HEK293 (cell line): ENCODE results near the gene TAMALIN.

Experiments used
- CTCF ChIA-PET: fragments of 350-600 bp; formaldehyde crosslinking; extraction: SDS; loops from one replicate; lab custom pipeline; 2021; ENCODE audit warnings: antibody characterized with exemption; lab: Yijun Ruan, JAX
- POLR2A ChIA-PET: fragments of 300-600 bp; formaldehyde crosslinking; extraction: SDS; loops from one replicate; lab custom pipeline; 2020; ENCODE audit warnings: antibody characterized with exemption, inconsistent platforms; lab: Yijun Ruan, JAX
- H3K27ac ChIP-seq: fragments of 200-500 bp; sonication (Bioruptor generic); 2 replicates; pipeline ENCODE4 v1.5.1; 2014; ENCODE audit warnings: low read depth, low read length, control low read depth, inconsistent platforms; ENCODE audit errors: extremely low read depth
- H3K36me3 ChIP-seq, 2 experiments: fragments of 200-500 bp in 1 of 2; sonication (Bioruptor generic) in 1 of 2; 1 replicate in 1 of 2; 2 replicates in 1 of 2; pipeline ENCODE4 v1.5.1; 2014 to 2017; ENCODE audit warnings: inconsistent platforms in 2 of 2, low read length in 2 of 2; ENCODE audit not compliant: control insufficient read depth in 2 of 2, insufficient read depth in 1 of 2
- H3K4me1 ChIP-seq: fragments of 200-500 bp; sonication (Bioruptor generic); 2 replicates; pipeline ENCODE4 v1.5.1; 2014; ENCODE audit warnings: mild to moderate bottlenecking, low read length, inconsistent platforms; ENCODE audit not compliant: control insufficient read depth, insufficient read depth
- H3K4me3 ChIP-seq: 2 replicates; pipeline ENCODE4 v1.5.1; 2011; ENCODE audit warnings: low read depth, mild to moderate bottlenecking, control low read depth, low read length, moderate library complexity
- H3K9me3 ChIP-seq: fragments of 200-500 bp; sonication (Bioruptor generic); 2 replicates; pipeline ENCODE4 v1.5.1; 2014; ENCODE audit warnings: low read depth, low read length, inconsistent platforms; ENCODE audit not compliant: control insufficient read depth, insufficient read depth
- EGR2 ChIP-seq: fragments of 450-650 bp; formaldehyde crosslinking; IDR thresholded peaks from 2 replicates; pipeline ENCODE4 v1.5.1; 2016; ENCODE audit warnings: low read depth, missing biosample characterization, missing genetic modification characterization
- SP2 ChIP-seq: fragments of 450-650 bp; formaldehyde crosslinking; IDR thresholded peaks from 2 replicates; pipeline ENCODE4 v1.5.1; 2016; ENCODE audit warnings: missing biosample characterization, missing genetic modification characterization
- ZFHX2 ChIP-seq: fragments of 450-650 bp; formaldehyde crosslinking; conservative IDR thresholded peaks from 2 replicates; pipeline ENCODE4 v1.5.1; 2016; ENCODE audit warnings: missing biosample characterization, missing genetic modification characterization
- ZNF341 ChIP-seq: fragments of 450-650 bp; formaldehyde crosslinking; IDR thresholded peaks from 2 replicates; pipeline ENCODE4; 2016; ENCODE audit warnings: low read depth, missing biosample characterization, missing genetic modification characterization
- ZNF529 ChIP-seq: fragments of 450-650 bp; formaldehyde crosslinking; IDR thresholded peaks from 2 replicates; pipeline ENCODE4 v1.5.1; 2017; ENCODE audit warnings: missing genetic modification characterization, missing biosample characterization; ENCODE audit not compliant: insufficient replicate concordance
- ZNF585B ChIP-seq: fragments of 450-650 bp; formaldehyde crosslinking; IDR thresholded peaks from 2 replicates; pipeline ENCODE4 v1.5.1; 2016; ENCODE audit warnings: missing biosample characterization, missing genetic modification characterization
- ZNF600 ChIP-seq: fragments of 450-650 bp; formaldehyde crosslinking; IDR thresholded peaks from 2 replicates; pipeline ENCODE4 v1.5.1; 2016; ENCODE audit warnings: missing biosample characterization, missing genetic modification characterization
- ZNF664 ChIP-seq: fragments of 450-650 bp; formaldehyde crosslinking; IDR thresholded peaks from 2 replicates; pipeline ENCODE4 v1.5.1; 2016; ENCODE audit warnings: missing biosample characterization, missing genetic modification characterization
- ZNF776 ChIP-seq: fragments of 450-650 bp; formaldehyde crosslinking; IDR thresholded peaks from 2 replicates; pipeline ENCODE4 v1.5.0; 2017; ENCODE audit warnings: missing biosample characterization, missing genetic modification characterization, borderline replicate concordance
- ZNF777 ChIP-seq: fragments of 450-650 bp; formaldehyde crosslinking; IDR thresholded peaks from 2 replicates; pipeline ENCODE4 v1.5.1; 2017; ENCODE audit warnings: missing biosample characterization, missing genetic modification characterization, borderline replicate concordance
- TF ChIP-seq, protein P1 (sequence below): fragments of 450-650 bp; formaldehyde crosslinking; IDR thresholded peaks from 2 replicates; pipeline ENCODE4 v1.5.1; 2016; ENCODE audit warnings: missing biosample characterization, missing genetic modification characterization
- TF ChIP-seq, protein P2 (sequence below): fragments of 450-650 bp; IDR thresholded peaks from 2 replicates; pipeline ENCODE4 v1.5.1; 2018; ENCODE audit warnings: missing biosample characterization, mild to moderate bottlenecking, missing genetic modification characterization

Gene TAMALIN

DNA sequence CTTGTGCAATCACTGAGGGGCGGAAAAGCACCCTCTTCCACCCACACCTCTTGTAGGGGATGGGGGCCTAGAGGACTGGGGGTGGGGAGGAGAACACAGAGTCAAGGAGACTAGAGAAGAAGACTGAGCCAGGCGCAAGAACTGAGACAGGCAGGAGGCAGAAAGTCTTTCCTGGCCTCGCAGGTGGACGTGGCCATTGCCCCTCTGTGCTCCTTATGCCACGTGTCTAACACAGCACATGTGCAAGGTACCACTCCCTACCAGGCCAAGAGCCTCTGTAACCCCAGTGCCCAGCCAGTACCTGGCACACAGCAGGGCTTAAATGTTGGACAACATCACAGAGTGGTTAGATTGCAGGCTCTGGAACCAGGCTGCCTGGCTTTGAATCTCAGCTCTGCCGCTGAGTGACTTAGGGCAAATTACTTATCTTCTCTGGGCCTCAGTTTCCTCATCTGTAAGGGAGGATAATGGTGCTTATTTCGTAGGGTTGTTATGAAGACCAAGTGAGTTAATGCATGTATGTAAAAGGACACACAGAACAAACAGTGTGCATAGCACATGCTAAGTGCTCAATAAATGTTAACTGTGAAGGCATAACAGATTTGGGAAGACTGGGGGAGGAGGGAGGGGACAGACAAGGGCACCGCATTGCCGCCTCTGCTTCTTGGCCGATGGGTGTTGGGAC, 1.4 kb upstream of the TAMALIN start:
- TF ChIP-seq ZNF585B (tag by site-specific recombination) (no peak), ZNF600 (tag by site-specific recombination) (peak; percentile 59; the same call in 1 of the 2 replicates), ZNF664 (tag by site-specific recombination) (peak; percentile 53; the same call in 1 of the 2 replicates), EGR2 (tag by site-specific recombination) (0 out of 2 replicates have a peak, but pooled peaks have one; percentile 10), ZFHX2 (tag by site-specific recombination) (0 out of 2 replicates have a peak, but pooled peaks have one; percentile 41)
- TF ChIP-seq, protein P1, sequence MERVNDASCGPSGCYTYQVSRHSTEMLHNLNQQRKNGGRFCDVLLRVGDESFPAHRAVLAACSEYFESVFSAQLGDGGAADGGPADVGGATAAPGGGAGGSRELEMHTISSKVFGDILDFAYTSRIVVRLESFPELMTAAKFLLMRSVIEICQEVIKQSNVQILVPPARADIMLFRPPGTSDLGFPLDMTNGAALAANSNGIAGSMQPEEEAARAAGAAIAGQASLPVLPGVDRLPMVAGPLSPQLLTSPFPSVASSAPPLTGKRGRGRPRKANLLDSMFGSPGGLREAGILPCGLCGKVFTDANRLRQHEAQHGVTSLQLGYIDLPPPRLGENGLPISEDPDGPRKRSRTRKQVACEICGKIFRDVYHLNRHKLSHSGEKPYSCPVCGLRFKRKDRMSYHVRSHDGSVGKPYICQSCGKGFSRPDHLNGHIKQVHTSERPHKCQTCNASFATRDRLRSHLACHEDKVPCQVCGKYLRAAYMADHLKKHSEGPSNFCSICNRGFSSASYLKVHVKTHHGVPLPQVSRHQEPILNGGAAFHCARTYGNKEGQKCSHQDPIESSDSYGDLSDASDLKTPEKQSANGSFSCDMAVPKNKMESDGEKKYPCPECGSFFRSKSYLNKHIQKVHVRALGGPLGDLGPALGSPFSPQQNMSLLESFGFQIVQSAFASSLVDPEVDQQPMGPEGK (tag by site-specific recombination): no peak
- Histone ChIP-seq H3K36me3 (peaks cover 0 to 12% of the 10 kb centered on the region in 2 experiments; a peak in 1 of 3 replicates), H3K27ac (no peak overlapping the region), H3K4me1 (peaks cover 8% of the 10 kb centered on the region; the same call in 1 of the 2 replicates), H3K9me3 (no peaks in the 10 kb centered on the region), H3K4me3 (no peak overlapping the region)
- CTCF ChIA-PET: interaction anchor here (0.6 to 9.6 kb wide), 9 partner anchors 9 to 119 kb away, joined by 3 to 291 read pairs (median 14); no protein-coding TSS in a partner anchor
- POLR2A ChIA-PET: no interaction called here

DNA sequence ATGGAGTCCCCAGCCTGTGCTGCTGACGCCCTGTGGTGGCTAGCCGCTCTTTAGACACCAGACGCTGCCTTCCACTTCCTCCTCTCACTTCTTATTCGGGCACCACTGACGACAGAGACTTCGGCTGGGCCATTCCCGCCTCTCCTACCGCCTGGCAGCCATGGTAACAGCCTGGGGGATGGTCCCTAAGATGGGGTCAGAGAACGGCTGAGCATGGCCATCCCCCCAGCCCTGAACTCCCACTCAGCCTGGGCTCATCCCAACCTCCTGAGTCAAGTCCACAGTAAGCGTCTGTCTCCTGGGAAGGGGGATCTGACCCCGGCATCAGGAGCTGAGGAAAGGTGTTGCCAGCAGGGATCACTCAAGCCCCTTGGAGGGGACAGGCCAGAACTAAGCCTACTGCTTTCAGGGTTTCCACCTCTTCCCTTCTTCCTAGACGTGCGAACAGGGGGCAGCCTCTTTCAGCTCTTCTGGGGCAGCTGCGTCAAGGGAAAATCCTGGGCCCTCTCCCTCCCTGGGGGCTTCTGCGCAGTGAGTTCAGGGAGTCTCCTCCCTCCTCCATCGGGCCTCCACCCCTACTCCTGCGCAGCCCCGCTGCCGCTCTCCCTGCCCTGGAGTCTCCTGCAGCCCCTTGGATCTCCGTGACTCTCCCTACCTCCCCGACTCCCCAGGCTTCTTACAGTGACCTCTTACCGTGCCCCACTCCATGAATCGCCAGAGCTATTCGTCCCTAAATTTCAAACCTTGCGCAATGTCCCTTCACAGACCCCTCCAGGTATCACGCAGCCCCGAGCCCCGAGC, 643 bp upstream of the TAMALIN start:
- no peak overlapping the region for H3K27ac ChIP-seq
- TF ChIP-seq ZNF529 (tag by site-specific recombination) (no peak), ZNF341 (tag by site-specific recombination) (peak; percentile 33; the same call in 1 of the 2 replicates), SP2 (tag by site-specific recombination) (peak; percentile 16; the same call in 1 of the 2 replicates)
- peaks cover 12% of the 10 kb centered on the region; the same call in 1 of the 2 replicates for H3K4me1 ChIP-seq
- H3K4me3 ChIP-seq: no peak overlapping the region
- H3K9me3 ChIP-seq: no peaks in the 10 kb centered on the region
- CTCF ChIA-PET: interaction anchor here (0.6 to 9.6 kb wide), 4 partner anchors 12 to 114 kb away, joined by 4 to 291 read pairs (median 42); no protein-coding TSS in a partner anchor
- peaks cover 0 to 12% of the 10 kb centered on the region in 2 experiments; a peak in 1 of 3 replicates for H3K36me3 ChIP-seq
- POLR2A ChIA-PET: interaction anchor here (0.8 to 1.1 kb wide), 5 partner anchors 13 to 64 kb away, joined by 4 to 8 read pairs (median 4); partner anchors contain the start of gene ATG101

DNA sequence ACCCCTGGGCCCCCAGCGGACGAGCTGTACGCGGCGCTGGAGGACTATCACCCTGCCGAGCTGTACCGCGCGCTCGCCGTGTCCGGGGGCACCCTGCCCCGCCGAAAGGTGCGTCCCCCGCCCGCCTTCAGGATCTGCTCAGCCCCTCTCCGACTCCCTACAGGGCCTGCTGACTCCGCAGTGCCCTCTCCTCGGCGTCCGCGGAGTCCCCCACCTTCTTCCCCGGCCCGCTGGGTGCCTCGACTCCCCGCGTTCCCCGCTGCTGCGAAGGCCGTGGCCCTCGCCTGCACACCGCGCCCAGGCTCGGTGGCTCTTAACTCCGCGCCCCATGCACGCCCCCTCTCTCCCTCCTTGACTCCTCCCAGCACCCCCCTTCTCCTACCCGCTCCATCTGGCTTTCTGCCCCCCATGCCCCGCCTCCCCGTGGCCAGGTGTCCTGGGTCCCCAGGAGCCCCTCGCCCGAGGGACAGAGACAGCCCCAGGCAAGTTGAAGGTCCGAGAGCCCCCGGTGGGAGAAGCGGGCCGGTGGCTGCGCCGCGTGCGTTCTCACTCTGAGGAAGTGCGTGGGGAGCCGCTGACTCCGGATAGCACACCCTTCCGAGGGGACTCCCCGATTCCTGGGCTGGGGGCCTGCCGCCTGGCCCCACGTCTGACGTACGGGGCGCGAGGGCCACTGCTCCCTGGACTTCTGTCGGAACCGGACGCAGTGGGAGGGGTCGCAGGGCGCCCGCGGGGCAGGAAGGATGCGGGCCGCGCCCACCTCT, 594 bp downstream of the TAMALIN start:
- H3K4me1 ChIP-seq: peaks cover 12% of the 10 kb centered on the region; the same call in 1 of the 2 replicates
- TF ChIP-seq ZNF776 (tag by site-specific recombination): no peak
- TF ChIP-seq, protein P2, sequence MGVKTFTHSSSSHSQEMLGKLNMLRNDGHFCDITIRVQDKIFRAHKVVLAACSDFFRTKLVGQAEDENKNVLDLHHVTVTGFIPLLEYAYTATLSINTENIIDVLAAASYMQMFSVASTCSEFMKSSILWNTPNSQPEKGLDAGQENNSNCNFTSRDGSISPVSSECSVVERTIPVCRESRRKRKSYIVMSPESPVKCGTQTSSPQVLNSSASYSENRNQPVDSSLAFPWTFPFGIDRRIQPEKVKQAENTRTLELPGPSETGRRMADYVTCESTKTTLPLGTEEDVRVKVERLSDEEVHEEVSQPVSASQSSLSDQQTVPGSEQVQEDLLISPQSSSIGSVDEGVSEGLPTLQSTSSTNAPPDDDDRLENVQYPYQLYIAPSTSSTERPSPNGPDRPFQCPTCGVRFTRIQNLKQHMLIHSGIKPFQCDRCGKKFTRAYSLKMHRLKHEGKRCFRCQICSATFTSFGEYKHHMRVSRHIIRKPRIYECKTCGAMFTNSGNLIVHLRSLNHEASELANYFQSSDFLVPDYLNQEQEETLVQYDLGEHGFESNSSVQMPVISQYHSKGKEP (tag by site-specific recombination): no peak
- TF ChIP-seq ZNF777: no peak
- H3K9me3 ChIP-seq: no peaks in the 10 kb centered on the region
- no peak overlapping the region for H3K27ac ChIP-seq
- ChIA-PET CTCF (interaction anchor here (1.1 to 9.6 kb wide), 4 partner anchors 9 to 19 kb away, joined by 5 to 291 read pairs (median 42); no protein-coding TSS in a partner anchor), POLR2A (interaction anchor here (0.5 to 1.1 kb wide), 3 partner anchors 18 to 400 kb away, joined by 4 read pairs; no protein-coding TSS in a partner anchor)
- H3K36me3 ChIP-seq: peaks cover 0 to 18% of the 10 kb centered on the region in 2 experiments; a peak in 1 of 3 replicates
- H3K4me3 ChIP-seq: peak overlapping the region; percentile 3; the same call in 1 of the 2 replicates
